Adrenal gland (tissue), 12 donors: ENCODE data around the gene KRT81. TPM values are rescaled to one million over a fixed set of nuclear protein-coding genes. Genes with fewer than 3 reads are reported as not detected.
"Not testable (repeated sequence)": the region's sequence is repeated elsewhere in the genome, so short reads cannot be mapped to it uniquely, and the experiment has no call there.

Experiments used
- DNase-seq, 7 donors: peaks; one replicate each; pipeline ENCODE4 v3.0.0-alpha.2; 2019 to 2020
- H3K27ac ChIP-seq, 5 donors: fragments of 200-600 bp; sonication (generic) in 4 of 5; 1 replicate in 3 of 5; 2 replicates in 2 of 5; pipeline versions ENCODE4 v1.5.1 to v1.8.0; 2016 to 2020; ENCODE audit warnings: mild to moderate bottlenecking in 1 of 5
- H3K27me3 ChIP-seq: fragments of 200-600 bp; 2 replicates; pipeline ENCODE4 v1.8.0; 2021
- H3K36me3 ChIP-seq, 2 donors: fragments of 200-600 bp; replicated peaks in 1 of 2; 1 replicate in 1 of 2; 2 replicates in 1 of 2; pipeline versions ENCODE4 v1.5.1 to v1.8.0; 2018 to 2022
- H3K4me1 ChIP-seq, 2 donors: fragments of 200-600 bp; replicated peaks in 1 of 2; 1 replicate in 1 of 2; 2 replicates in 1 of 2; pipeline versions ENCODE4 v1.5.1 to v1.8.0; 2018 to 2021
- H3K4me3 ChIP-seq, 4 donors: fragments of 200-600 bp; sonication (generic) in 3 of 4; one replicate each; pipeline ENCODE4 v1.5.1; 2016 to 2018
- H3K9me3 ChIP-seq, 3 donors: fragments of 200-600 bp; sonication (generic) in 1 of 3; replicated peaks in 1 of 3; 1 replicate in 2 of 3; 2 replicates in 1 of 3; pipeline versions ENCODE4 v1.5.1 to v1.8.0; 2016 to 2021
- CTCF ChIP-seq, 6 experiments: fragments of 450-650 bp in 4 of 6; fragments of 200-600 bp in 2 of 6; sonication (generic) in 1 of 6; IDR thresholded peaks; 1 replicate in 5 of 6; 2 replicates in 1 of 6; pipeline versions ENCODE4 v1.5.1 to v1.8.0; 2016 to 2021; ENCODE audit warnings: antibody characterized with exemption in 6 of 6, mild to moderate bottlenecking in 2 of 6, moderate library complexity in 1 of 6
- POLR2A ChIP-seq, 2 donors: fragments of 450-650 bp; IDR thresholded peaks; one replicate each; pipeline ENCODE4 v1.6.1; 2017; ENCODE audit warnings: antibody characterized with exemption in 2 of 2, mild to moderate bottlenecking in 2 of 2, moderate library complexity in 1 of 2
- WGBS, 4 donors: extraction: QIAGEN DNeasy Blood & Tissue Kit in 2 of 4; methylation state at CpG; one replicate each; pipeline versions ENCODE4 v1.1.5 to v1.1.7; 2013 to 2017; 5-methylcytosine and 5-hydroxymethylcytosine counted together
- intact Hi-C, 2 donors: fragments of 100-400 bp; cut with DNase I; formaldehyde crosslinking; loops; one replicate each; pipeline versions ENCODE4 v1.14.1 to v1.15.0; 2022 to 2023
- polyA plus RNA-seq, 3 donors: library from polyadenylated mRNA; stranded (reverse); fragments of 200-250 nt in 2 of 3; fragments of 350-450 nt in 1 of 3; fragmentation: Illumina TruSeq in 1 of 3; extraction: RNeasy Lipid Tissue Mini Kit (QIAGEN cat#74804) in 1 of 3; gene quantifications; one replicate each; pipeline ENCODE4 v1.2.3, GENCODE V29; 2013 to 2014
- total RNA-seq, 9 donors: library from RNA; depleted of rRNA in 4 of 9; stranded (reverse); fragments of >200 nt in 4 of 9; fragments of 120-200 nt in 1 of 9; fragmentation: NEBNext Ultra II Directional in 1 of 9; extraction: Animal tissue kit (Norgen Biotek cat#: 25700) in 1 of 9; gene quantifications; one replicate each; pipeline versions ENCODE4 v1.1.0 to v1.2.4, GENCODE V29; 2013 to 2023
- donor health status: healthy with polysubstance abuse.
- donor health status: Bipolar disorder and iron deficiency.
- donor health status: DM: yes; HTN: yes; CAD: no.
- donor health status: DM: no; HTN: no; CAD: no.
- donor health status: DM: no; HTN: no; CAD: no.
- donor health status: DM: yes; HTN: yes; CAD: no.

Gene KRT81
- total and polyA plus RNA-seq, 12 donors, result 0.25 to 0.42 TPM; not detected in 10

- WGBS, 4 donors, result 91 to 92% (median 92%) methylated on average over 10 of the region's 10 CpGs
- no peak overlapping the region for H3K27ac ChIP-seq
- peaks cover 5 to 13% of the 10 kb centered on the region in 2 donors for H3K4me1 ChIP-seq
- H3K27me3 ChIP-seq, result no peaks in the 10 kb centered on the region
- intact Hi-C loops, result no loop called here
- H3K9me3 ChIP-seq, result no peaks in the 10 kb centered on the region
- no peak for DNase-seq
- no peak for TF ChIP-seq POLR2A (IDR thresholded peaks at IDR 0.05)
- TF ChIP-seq CTCF (IDR thresholded peaks at IDR 0.05), result no peak
- H3K36me3 ChIP-seq, result no peaks in the 10 kb centered on the region
- no peak overlapping the region for H3K4me3 ChIP-seq
Measured at GRCh38 chr12:52254180-52254964, 37.0 kb downstream of the KRT81 start.

- H3K4me1 ChIP-seq, result peaks cover 8 to 17% of the 10 kb centered on the region in 2 donors
- intact Hi-C loops, result no loop called here
- DNase-seq, result no peak
- WGBS, 4 donors, result 88 to 98% (median 94%) methylated on average over 7 to 14 of the region's 14 CpGs
- H3K27me3 ChIP-seq, result no peaks in the 10 kb centered on the region
- H3K36me3 ChIP-seq, result no peaks in the 10 kb centered on the region
- H3K9me3 ChIP-seq, result no peaks in the 10 kb centered on the region
- H3K27ac ChIP-seq, result no peak overlapping the region
- TF ChIP-seq POLR2A (IDR thresholded peaks at IDR 0.05) (no peak), CTCF (IDR thresholded peaks at IDR 0.05) (no peak)
- H3K4me3 ChIP-seq, result no peak overlapping the region
Measured at GRCh38 chr12:52253391-52254179, 37.7 kb downstream of the KRT81 start.

- no peak overlapping the region for H3K4me3 ChIP-seq
- H3K27ac ChIP-seq, result no peak overlapping the region
- 94 to 99% (median 97%) methylated on average over 11 of the region's 11 CpGs for WGBS, 4 donors
- peaks cover 11 to 20% of the 10 kb centered on the region in 2 donors for H3K4me1 ChIP-seq
- TF ChIP-seq CTCF (IDR thresholded peaks at IDR 0.05) (no peak), POLR2A (IDR thresholded peaks at IDR 0.05) (no peak)
- no peaks in the 10 kb centered on the region for H3K9me3 ChIP-seq
- H3K27me3 ChIP-seq, result no peaks in the 10 kb centered on the region
- intact Hi-C loops, result no loop called here
- H3K36me3 ChIP-seq, result no peaks in the 10 kb centered on the region
- DNase-seq, result no peak
Measured at GRCh38 chr12:52252728-52253343, 38.5 kb downstream of the KRT81 start.

GRCh38 chr12:52252175-52252615, 39.1 kb downstream of the KRT81 start:
- WGBS, 4 donors, result 86 to 97% (median 90%) methylated on average over 3 to 8 of the region's 8 CpGs
- H3K27me3 ChIP-seq, result not testable (repeated sequence)

More at GRCh38 chr12:52252175-52252615, 39.1 kb downstream of the KRT81 start:
- H3K4me3 ChIP-seq, H3K36me3 ChIP-seq, H3K9me3 ChIP-seq, intact Hi-C loops, DNase-seq, H3K27ac ChIP-seq: not testable (repeated sequence)
- H3K4me1 ChIP-seq, result peaks cover 17 to 26% of the 10 kb centered on the region in 2 donors
